HS-27A (cell line): ENCODE measurements around the gene SPINK8.
"Not testable (repeated sequence)": the region's sequence is repeated elsewhere in the genome, so short reads cannot be mapped to it uniquely, and the experiment has no call there.

ENCODE experiments used
- DNase-seq: peaks from one replicate; pipeline ENCODE4 v3.0.0-alpha.2; 2012; ENCODE audit warnings: low read depth, missing footprints

The SPINK8 gene

DNA sequence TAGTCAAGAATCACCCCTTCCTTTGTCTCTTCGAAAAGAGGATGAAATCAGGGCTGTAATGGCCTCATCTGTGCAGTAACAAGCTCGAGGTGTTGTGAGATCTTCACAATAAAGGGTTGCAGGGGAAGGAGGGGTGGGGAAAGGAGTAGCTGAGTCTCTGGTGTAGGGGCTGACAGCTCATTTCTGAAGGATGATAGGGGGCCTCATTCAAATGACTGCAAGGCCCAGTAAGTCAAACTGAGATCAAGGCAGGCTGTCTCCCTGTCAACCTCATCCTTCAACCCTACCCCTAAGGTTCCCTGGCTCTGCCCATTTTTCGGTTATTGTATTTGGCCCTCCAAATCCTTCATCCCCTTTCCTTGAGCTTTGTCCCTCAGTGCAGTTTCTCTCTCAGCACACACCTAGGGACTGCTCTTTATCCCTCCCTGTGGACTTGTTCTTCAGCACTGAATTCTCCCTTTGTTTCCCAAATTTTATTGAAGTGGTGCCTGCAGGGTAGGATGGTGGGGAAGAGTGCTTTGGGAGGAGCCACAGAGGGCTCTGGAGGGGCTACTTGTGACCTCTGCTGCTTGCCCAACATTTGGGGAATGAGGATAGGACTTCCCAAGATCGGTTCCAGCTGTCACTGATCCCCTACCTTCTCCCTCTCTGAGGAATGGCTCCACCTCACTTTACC, 54.4 kb downstream of the SPINK8 start:
- no peak for DNase-seq

DNA sequence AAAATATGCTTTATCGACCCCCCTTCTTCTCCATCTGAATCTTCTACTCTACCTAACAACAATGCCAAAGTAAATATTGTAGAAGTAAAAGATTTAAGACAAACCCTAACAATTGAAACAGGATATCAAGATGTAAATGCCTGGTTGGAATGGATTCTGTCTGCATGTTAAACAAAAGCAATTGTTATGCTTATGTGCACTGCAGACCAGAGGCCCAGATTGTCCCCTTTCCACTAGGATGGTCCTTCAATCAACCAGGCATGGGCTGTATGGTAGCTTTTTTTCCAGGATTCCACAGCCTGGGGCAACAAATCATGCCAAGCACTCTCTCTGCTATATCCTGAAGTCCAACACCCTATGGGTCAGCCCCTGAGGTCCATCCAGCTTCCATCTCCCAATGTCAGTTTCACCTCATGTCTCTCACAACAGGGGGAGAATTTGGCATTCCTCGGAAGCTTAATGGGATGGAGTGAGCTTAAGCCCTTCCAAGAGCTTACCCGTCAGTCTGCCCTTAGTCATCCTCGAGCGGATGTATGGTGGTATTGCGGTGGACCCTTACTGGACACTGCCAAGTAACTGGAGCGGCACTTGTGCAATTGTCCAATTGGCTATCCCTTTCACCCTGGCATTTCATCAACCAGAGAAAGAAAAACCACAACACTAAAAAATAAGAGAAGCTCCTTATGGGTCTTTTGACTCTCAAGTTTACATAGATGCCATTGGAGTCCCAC, 56.4 kb downstream of the SPINK8 start:
- no peak for DNase-seq

DNA sequence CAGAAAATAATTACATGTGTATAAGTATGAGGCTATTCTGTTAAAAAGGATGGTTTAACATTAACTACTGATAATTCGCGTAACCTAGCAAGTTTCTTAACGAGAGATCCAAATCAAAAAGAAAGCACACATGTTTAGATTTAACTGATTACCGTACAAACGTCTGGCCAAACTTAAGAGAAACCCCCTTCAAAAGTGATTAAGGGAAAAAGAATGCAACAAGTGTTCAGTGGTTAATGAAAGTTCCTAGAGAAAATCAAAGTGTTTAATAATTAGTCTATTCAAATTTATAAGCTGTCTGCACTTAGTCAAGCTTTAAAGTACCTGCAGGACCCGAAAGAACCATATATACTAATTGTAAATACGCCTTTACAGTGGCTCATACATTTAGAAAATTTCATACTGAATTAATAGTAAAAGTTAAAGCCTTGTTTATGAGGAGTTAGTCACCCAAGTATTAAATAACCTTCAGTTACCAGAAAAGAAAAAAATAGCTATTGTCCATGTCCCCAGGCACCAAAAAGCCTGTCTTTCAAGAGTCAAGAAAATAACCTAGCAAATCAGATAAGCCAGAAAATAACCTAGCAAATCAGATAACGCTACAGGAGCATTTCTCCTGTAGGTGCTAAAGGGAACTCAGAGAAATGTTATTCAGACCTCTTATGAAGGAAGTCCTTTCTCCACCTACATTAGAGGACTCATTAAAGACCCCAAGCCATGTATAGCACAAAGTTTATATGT, 58.0 kb downstream of the SPINK8 start:
- no peak for DNase-seq

DNA sequence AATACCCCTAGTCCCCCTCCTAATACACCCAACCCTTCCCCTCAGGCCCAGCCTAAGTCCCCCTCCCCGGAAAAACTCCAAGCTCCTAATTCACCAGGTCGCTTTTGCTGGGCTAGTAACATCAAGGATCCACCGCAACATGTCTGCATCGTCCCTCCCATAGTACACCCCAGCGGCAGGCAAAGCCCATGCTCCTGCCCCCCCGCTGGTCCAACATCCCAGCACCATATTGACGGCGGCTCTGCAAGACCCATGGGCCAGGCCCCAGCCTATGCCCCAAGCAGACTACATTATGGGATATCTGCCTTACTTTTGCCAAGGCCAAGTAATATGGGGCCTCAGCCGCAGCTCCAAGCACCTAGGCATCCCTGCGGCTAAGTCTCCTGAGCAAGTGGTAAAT, 59.0 kb downstream of the SPINK8 start:
- DNase-seq: no peak

DNA sequence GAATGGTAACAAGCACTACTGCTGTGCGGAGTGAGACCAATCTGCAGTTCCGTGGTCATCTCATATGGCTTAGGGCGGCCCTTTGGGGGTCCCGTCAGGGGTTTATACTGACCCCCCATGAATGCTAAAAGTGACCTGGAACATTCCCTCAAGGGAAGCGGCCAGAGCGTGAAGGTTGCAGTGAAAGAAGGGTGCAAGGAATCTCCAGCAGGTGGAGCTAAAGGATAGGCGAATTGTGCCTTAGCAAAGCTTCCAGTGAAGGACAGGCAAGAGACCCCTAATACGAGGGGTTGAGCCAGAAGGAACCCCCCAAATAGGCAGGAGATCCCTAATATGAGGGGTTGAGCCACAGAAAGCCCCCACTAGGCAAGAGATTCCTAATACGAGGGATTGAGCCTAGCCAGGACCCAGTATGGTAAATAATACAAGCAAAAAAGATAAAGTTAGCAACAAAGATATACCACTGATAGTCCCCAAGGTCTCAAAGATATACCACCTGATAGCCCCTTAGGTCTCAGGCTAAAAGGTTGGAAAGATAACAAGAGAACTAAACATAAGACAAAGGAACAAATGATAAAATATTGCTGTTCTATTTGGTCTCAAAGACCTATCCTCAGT, 59.8 kb downstream of the SPINK8 start:
- peak; percentile 27 for DNase-seq

DNA sequence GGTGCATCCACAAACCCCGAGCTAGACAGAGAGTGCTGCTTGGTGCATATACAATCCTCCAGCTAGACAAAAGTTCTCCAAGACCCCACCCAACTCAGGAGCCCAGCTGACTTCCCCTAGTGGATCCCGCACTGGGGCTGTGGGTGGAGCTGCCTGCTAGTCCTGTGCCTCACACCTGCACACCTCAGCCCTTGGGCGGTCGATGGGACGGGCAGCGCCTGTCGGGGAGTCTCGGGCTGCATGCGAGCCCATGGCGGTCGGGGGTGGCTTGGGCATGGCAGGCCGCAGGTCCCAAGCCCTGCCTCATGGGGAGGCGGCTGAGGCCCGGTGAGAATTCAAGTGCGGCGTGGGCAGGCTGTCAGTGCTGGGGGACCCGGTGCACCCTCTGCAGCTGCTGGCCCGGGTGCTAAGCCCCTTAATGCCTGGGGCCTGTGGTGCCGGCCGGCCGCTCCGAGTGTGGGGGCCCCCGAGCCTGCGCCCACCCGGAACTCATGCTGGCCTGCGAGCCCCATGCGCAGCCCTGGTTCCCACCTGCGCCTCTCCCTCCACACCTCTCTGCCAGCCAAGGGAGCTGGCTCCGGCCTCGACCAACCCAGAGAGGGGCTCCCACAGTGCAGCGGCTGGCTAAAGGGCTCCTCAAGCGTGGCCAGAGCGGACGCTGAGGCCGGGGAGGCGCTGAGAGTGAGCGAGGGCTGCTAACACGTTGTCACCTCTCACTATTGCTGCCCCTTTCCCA, 61.5 kb downstream of the SPINK8 start:
- DNase-seq: no peak

DNA sequence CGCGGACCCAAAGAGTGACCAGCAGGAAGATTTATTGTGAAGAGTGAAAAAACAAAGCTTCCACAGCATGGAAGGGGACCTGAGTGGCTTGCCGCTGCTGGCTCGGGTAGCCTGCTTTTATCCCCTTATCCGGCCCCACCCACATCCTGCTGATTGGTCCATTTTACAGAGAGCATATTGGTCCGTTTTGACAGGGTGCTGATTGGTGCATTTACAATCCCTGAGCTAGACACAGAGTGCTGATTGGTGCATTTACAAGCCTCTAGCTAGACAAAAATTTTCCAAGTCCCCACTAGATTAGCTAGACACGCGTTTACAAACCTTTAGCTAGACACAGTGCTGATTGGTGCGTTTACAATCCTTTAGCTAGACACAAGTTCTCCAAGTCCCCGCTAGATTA, 62.2 kb downstream of the SPINK8 start:
- not testable (repeated sequence) for DNase-seq

DNA sequence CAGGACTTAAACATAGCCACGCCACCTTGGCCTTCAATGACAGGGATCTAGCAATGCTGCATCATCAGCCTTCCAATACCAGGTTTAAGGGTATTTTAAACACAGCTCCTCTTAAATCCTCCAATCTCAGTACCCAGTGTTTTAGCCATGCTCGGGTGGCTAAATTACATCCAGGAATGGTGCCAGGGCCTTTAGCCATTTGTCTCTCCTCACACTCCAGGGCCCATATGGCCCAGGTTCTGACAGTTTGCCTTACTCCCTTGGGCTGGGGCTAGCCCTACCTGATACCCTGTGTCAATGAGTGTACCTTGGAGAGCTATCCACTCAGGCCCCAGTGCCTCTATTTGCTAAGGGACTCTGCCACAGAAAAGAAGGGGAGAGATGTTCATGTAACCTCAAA, 63.2 kb downstream of the SPINK8 start:
- no peak for DNase-seq

DNA sequence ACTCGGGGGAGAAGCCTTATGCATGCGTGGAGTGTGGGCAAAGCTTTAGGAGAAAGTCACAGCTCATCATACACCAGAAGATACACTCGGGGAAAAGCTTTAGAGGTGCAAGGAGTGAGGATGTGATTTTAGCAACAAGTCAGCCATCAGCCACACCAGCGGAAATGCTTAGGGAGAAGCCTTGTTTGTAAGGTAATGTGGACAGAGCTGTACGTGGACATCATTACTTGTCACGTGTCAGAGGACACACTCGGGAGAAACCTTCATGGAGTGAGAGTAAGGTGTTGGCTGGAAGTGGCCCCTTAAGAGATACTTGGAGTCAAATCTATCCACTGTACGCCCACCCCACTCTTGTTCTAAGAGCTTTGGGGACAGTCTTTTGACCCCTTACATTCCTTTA, 63.9 kb downstream of the SPINK8 start:
- no peak for DNase-seq

DNA sequence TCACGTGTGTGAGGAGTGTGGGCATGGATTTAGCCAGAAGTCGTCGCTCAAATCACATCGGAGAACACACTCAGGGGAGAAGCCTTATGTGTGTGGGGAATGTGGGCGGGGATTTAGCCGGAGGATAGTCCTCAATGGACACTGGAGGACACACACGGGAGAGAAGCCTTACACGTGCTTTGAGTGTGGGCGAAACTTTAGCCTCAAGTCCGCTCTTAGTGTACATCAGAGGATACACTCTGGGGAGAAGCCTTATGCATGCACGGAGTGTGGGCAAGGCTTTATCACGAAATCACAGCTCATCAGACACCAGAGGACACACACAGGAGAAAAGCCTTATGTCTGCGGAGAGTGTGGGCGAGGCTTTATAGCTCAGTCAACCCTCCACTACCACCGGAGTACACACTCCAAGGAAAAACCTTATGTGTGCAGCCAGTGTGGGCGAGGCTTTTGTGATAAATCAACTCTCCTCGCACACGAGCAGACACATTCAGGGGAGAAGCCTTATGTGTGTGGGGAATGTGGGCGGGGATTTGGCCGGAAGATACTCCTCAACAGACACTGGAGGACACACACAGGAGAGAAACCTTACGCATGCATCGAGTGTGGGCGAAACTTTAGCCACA, 64.4 kb downstream of the SPINK8 start:
- no peak for DNase-seq

DNA sequence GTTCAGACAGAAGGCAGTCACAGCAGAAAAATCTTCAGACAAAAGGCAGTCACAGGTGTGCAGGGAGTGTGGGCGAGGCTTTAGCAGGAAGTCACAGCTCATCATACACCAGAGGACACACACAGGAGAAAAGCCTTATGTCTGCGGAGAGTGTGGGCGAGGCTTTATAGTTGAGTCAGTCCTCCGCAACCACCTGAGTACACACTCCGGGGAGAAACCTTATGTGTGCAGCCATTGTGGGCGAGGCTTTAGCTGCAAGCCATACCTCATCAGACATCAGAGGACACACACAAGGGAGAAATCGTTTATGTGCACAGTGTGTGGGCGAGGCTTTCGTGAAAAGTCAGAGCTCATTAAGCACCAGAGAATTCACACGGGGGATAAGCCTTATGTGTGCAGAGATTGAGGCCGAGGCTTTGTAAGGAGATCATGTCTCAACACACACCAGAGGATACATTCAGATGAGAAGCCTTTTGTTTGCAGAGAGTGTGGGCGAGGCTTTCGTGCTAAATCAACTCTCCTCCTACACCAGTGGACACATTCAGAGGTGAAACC, 65.0 kb downstream of the SPINK8 start:
- DNase-seq: no peak

DNA sequence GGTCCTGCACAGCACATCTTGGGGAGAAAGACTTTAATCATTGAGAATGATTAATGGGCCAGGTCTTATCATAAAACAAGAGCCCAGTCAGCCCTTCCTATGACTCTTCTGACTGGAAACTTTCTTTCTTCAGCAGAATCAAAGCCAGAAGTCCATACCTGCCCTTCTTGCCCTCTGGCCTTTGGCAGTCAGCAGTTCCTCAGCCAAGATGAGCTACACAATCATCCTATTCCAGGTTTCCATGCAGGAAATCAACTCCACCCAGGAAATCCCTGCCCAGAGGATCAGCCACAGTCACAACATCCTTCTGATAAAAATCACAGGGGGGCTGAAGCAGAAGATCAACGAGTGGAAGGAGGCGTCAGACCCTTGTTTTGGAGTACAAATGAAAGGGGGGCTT, 65.7 kb downstream of the SPINK8 start:
- no peak for DNase-seq

DNA sequence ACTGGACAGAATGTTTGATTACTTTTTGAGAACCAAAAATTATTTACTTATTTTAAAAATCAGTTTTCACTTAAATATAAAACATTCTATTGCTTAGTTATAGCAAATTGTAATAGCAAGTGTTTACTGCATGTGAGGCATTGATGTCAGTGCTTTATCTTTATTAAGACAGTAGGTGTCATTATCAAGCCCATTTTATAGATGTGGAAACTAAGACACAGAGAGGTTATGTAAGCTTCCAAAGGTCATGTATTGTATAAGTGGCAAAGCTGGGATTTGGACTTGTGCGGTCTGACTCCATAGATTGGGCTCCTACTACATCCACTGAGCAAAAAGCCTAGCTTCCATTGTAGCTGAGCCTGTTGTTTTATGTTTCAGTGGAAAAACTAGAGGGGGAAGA, 74.9 kb downstream of the SPINK8 start:
- no peak for DNase-seq
